ENCODE data around the gene NFAT5.

- no peak for TF ChIP-seq SETDB1 (IDR thresholded peaks at IDR 0.05; ENCODE audit: low read length)
- no peak for TF ChIP-seq ZC3H4 (CRISPR knock-in tag; IDR thresholded peaks at IDR 0.05; ENCODE audit: borderline replicate concordance)
- no peak for TF ChIP-seq BCLAF1 (IDR thresholded peaks at IDR 0.05; ENCODE audit: borderline replicate concordance in 1 of 2, control insufficient read depth in 1 of 2, low read depth in 2 of 2, low read length in 1 of 2)
- TF ChIP-seq EZH2 (IDR thresholded peaks at IDR 0.05; ENCODE audit: borderline replicate concordance, low read depth, low read length), result no peak
- no peak for TF ChIP-seq KLF10 (CRISPR knock-in tag; IDR thresholded peaks at IDR 0.05)
- TF ChIP-seq EP300 (IDR thresholded peaks at IDR 0.05; ENCODE audit: low read length), result no peak
- no peak for TF ChIP-seq CREB1 (IDR thresholded peaks at IDR 0.05)
- no peak for TF ChIP-seq CREB1 (CRISPR knock-in tag; IDR thresholded peaks at IDR 0.05)
- TF ChIP-seq MAX (CRISPR knock-in tag; IDR thresholded peaks at IDR 0.05), result no peak
- TF ChIP-seq CTCF (IDR thresholded peaks at IDR 0.05 in 2 of 3, conservative IDR thresholded peaks at IDR 0.05 in 1 of 3; ENCODE audit: insufficient read depth in 2 of 3, low read depth in 1 of 3, low read length in 3 of 3), result no peak
- TF ChIP-seq NR1H2 (CRISPR knock-in tag; IDR thresholded peaks at IDR 0.05), result no peak
- TF ChIP-seq SIN3A (IDR thresholded peaks at IDR 0.05; ENCODE audit: borderline replicate concordance in 2 of 2, control insufficient read depth in 1 of 2, low read depth in 2 of 2, low read length in 2 of 2), result no peak
Observed at GRCh38 chr16:69688589-69688988, 122.8 kb downstream of the NFAT5 start.

Measured in K562 (cell line).